A549 treated with CpdA at 1 μM for 4 hours (cell line): ENCODE data around the gene NLRP1. TPM values are rescaled to one million over a fixed set of nuclear protein-coding genes. Genes with fewer than 3 reads are reported as not detected.

Experiments used
- total RNA-seq: library from RNA; stranded (reverse); fragments of 200-300 nt; extraction: Qiagen RNA extraction; gene quantifications from 5 replicates; pipeline ENCODE4 v1.2.3, GENCODE V29; 2022; ENCODE audit warnings: low read depth

NLRP1 gene
- 2.2 to 4.9 TPM (median 3.4 TPM) in 5 replicates for total RNA-seq

GRCh38 chr17:5584383-5585286, at the start of gene NLRP1:
Gene NLRP1 (minus strand): TSS chr17:5584509. CDS start chr17:5583957, 552 bp downstream.

GRCh38 chr17:5486206-5487124, 97.8 kb downstream of the NLRP1 start, which contains the start of gene MIS12:
Gene MIS12 (plus strand): TSS chr17:5486566. CDS start chr17:5488863, 2,297 bp downstream.

GRCh38 chr17:5485270-5486205, 98.8 kb downstream of the NLRP1 start, which contains the start of gene DERL2:
Gene DERL2 (minus strand): TSS chr17:5486178. CDS start chr17:5486161, 17 bp downstream.

Other genes with a start within 250 kb of the NLRP1 start
- 76.8 to 117 TPM (median 93.6 TPM) in 5 replicates for gene NUP88, start 164.8 kb downstream of the NLRP1 start, total RNA-seq
- 34.4 to 59.6 TPM (median 35.3 TPM) in 5 replicates for gene RPAIN, start 164.3 kb downstream of the NLRP1 start, total RNA-seq
- 514 to 605 TPM (median 589 TPM) in 5 replicates for gene C1QBP, start 145.4 kb downstream of the NLRP1 start, total RNA-seq
- 25.2 to 30.9 TPM (median 30.0 TPM) in 5 replicates for gene DHX33, start 115.5 kb downstream of the NLRP1 start, total RNA-seq
- gene DERL2, start 98.3 kb downstream of the NLRP1 start, total RNA-seq: 99.9 to 135 TPM (median 115 TPM) in 5 replicates
- gene MIS12, start 97.9 kb downstream of the NLRP1 start, total RNA-seq: 18.1 to 21.5 TPM (median 20.4 TPM) in 5 replicates